Measurements from ENCODE around the gene TTC21A.

The TTC21A gene

GRCh38 chr3:39097716-39098472 lies 9.6 kb upstream of the TTC21A start:
- Histone ChIP-seq H3K4me1 (ENCODE audit: control insufficient read depth in 1 of 2, insufficient read depth in 2 of 2, low read length in 2 of 2) (peaks cover 0 to 4% of the 10 kb centered on the region in 2 donors), H3K9ac (ENCODE audit: low read depth in 1 of 2, low read length in 2 of 2) (no peak overlapping the region), H3K36me3 (ENCODE audit: control insufficient read depth in 1 of 2, insufficient read depth in 2 of 2, low read length in 2 of 2) (peaks cover 33 to 86% of the 10 kb centered on the region in 2 donors), H3K9me3 (ENCODE audit: control insufficient read depth in 1 of 2, low read length in 2 of 2) (no peaks in the 10 kb centered on the region), H3K27ac (ENCODE audit: low read depth, low read length) (no peak overlapping the region), H3K27me3 (ENCODE audit: control insufficient read depth in 1 of 2, insufficient read depth in 2 of 2, low read length in 2 of 2) (no peaks in the 10 kb centered on the region), H3K4me3 (ENCODE audit: low read depth in 1 of 2, low read length in 2 of 2) (no peak overlapping the region)

GRCh38 chr3:39098473-39099000 lies 8.9 kb upstream of the TTC21A start:
- no peaks in the 10 kb centered on the region for H3K9me3 ChIP-seq (ENCODE audit: control insufficient read depth in 1 of 2, low read length in 2 of 2)
- H3K27me3 ChIP-seq (ENCODE audit: control insufficient read depth in 1 of 2, insufficient read depth in 2 of 2, low read length in 2 of 2), result no peaks in the 10 kb centered on the region
- no peak overlapping the region for H3K27ac ChIP-seq (ENCODE audit: low read depth, low read length)
- H3K36me3 ChIP-seq (ENCODE audit: control insufficient read depth in 1 of 2, insufficient read depth in 2 of 2, low read length in 2 of 2), result peaks cover 35 to 80% of the 10 kb centered on the region in 2 donors
- H3K4me1 ChIP-seq (ENCODE audit: control insufficient read depth in 1 of 2, insufficient read depth in 2 of 2, low read length in 2 of 2), result peaks cover 2 to 4% of the 10 kb centered on the region in 2 donors
- H3K9ac ChIP-seq (ENCODE audit: low read depth in 1 of 2, low read length in 2 of 2), result no peak overlapping the region
- H3K4me3 ChIP-seq (ENCODE audit: low read depth in 1 of 2, low read length in 2 of 2), result no peak overlapping the region

GRCh38 chr3:39099242-39099641 lies 8.2 kb upstream of the TTC21A start:
- peaks cover 7 to 9% of the 10 kb centered on the region in 2 donors for H3K4me1 ChIP-seq (ENCODE audit: control insufficient read depth in 1 of 2, insufficient read depth in 2 of 2, low read length in 2 of 2)
- H3K27ac ChIP-seq (ENCODE audit: low read depth, low read length), result no peak overlapping the region
- H3K9ac ChIP-seq (ENCODE audit: low read depth in 1 of 2, low read length in 2 of 2), result no peak overlapping the region
- no peaks in the 10 kb centered on the region for H3K27me3 ChIP-seq (ENCODE audit: control insufficient read depth in 1 of 2, insufficient read depth in 2 of 2, low read length in 2 of 2)
- no peak overlapping the region for H3K4me3 ChIP-seq (ENCODE audit: low read depth in 1 of 2, low read length in 2 of 2)
- peaks cover 41 to 73% of the 10 kb centered on the region in 2 donors for H3K36me3 ChIP-seq (ENCODE audit: control insufficient read depth in 1 of 2, insufficient read depth in 2 of 2, low read length in 2 of 2)
- H3K9me3 ChIP-seq (ENCODE audit: control insufficient read depth in 1 of 2, low read length in 2 of 2), result no peaks in the 10 kb centered on the region

GRCh38 chr3:39099738-39100499 lies 7.6 kb upstream of the TTC21A start:
- Histone ChIP-seq H3K27ac (ENCODE audit: low read depth, low read length) (no peak overlapping the region), H3K36me3 (ENCODE audit: control insufficient read depth in 1 of 2, insufficient read depth in 2 of 2, low read length in 2 of 2) (peaks cover 41 to 66% of the 10 kb centered on the region in 2 donors), H3K4me1 (ENCODE audit: control insufficient read depth in 1 of 2, insufficient read depth in 2 of 2, low read length in 2 of 2) (peaks cover 14 to 16% of the 10 kb centered on the region in 2 donors), H3K27me3 (ENCODE audit: control insufficient read depth in 1 of 2, insufficient read depth in 2 of 2, low read length in 2 of 2) (no peaks in the 10 kb centered on the region), H3K9ac (ENCODE audit: low read depth in 1 of 2, low read length in 2 of 2) (no peak overlapping the region), H3K4me3 (ENCODE audit: low read depth in 1 of 2, low read length in 2 of 2) (no peak overlapping the region), H3K9me3 (ENCODE audit: control insufficient read depth in 1 of 2, low read length in 2 of 2) (no peaks in the 10 kb centered on the region)

- Histone ChIP-seq H3K27ac (ENCODE audit: low read depth, low read length) (no peak overlapping the region), H3K9me3 (ENCODE audit: control insufficient read depth in 1 of 2, low read length in 2 of 2) (no peaks in the 10 kb centered on the region), H3K27me3 (ENCODE audit: control insufficient read depth in 1 of 2, insufficient read depth in 2 of 2, low read length in 2 of 2) (no peaks in the 10 kb centered on the region), H3K9ac (ENCODE audit: low read depth in 1 of 2, low read length in 2 of 2) (no peak overlapping the region), H3K36me3 (ENCODE audit: control insufficient read depth in 1 of 2, insufficient read depth in 2 of 2, low read length in 2 of 2) (peaks cover 41 to 61% of the 10 kb centered on the region in 2 donors), H3K4me3 (ENCODE audit: low read depth in 1 of 2, low read length in 2 of 2) (no peak overlapping the region), H3K4me1 (ENCODE audit: control insufficient read depth in 1 of 2, insufficient read depth in 2 of 2, low read length in 2 of 2) (peaks cover 20 to 21% of the 10 kb centered on the region in 2 donors)
Observed at GRCh38 chr3:39100500-39100886, 7.0 kb upstream of the TTC21A start.

GRCh38 chr3:39101022-39101689 lies 6.3 kb upstream of the TTC21A start:
- H3K4me1 ChIP-seq (ENCODE audit: control insufficient read depth in 1 of 2, insufficient read depth in 2 of 2, low read length in 2 of 2), result peaks cover 26 to 28% of the 10 kb centered on the region in 2 donors
- H3K36me3 ChIP-seq (ENCODE audit: control insufficient read depth in 1 of 2, insufficient read depth in 2 of 2, low read length in 2 of 2), result peaks cover 41 to 55% of the 10 kb centered on the region in 2 donors

GRCh38 chr3:39102504-39103323 lies 4.8 kb upstream of the TTC21A start:
- Histone ChIP-seq H3K27me3 (ENCODE audit: control insufficient read depth in 1 of 2, insufficient read depth in 2 of 2, low read length in 2 of 2) (no peaks in the 10 kb centered on the region), H3K9me3 (ENCODE audit: control insufficient read depth in 1 of 2, low read length in 2 of 2) (no peaks in the 10 kb centered on the region), H3K4me3 (ENCODE audit: low read depth in 1 of 2, low read length in 2 of 2) (no peak overlapping the region), H3K9ac (ENCODE audit: low read depth in 1 of 2, low read length in 2 of 2) (no peak overlapping the region), H3K27ac (ENCODE audit: low read depth, low read length) (no peak overlapping the region), H3K36me3 (ENCODE audit: control insufficient read depth in 1 of 2, insufficient read depth in 2 of 2, low read length in 2 of 2) (peaks cover 30 to 39% of the 10 kb centered on the region in 2 donors), H3K4me1 (ENCODE audit: control insufficient read depth in 1 of 2, insufficient read depth in 2 of 2, low read length in 2 of 2) (peaks cover 30 to 34% of the 10 kb centered on the region in 2 donors)

More at GRCh38 chr3:39101022-39101689, 6.3 kb upstream of the TTC21A start:
- H3K27ac ChIP-seq (ENCODE audit: low read depth, low read length), result no peak overlapping the region
- H3K27me3 ChIP-seq (ENCODE audit: control insufficient read depth in 1 of 2, insufficient read depth in 2 of 2, low read length in 2 of 2), result no peaks in the 10 kb centered on the region
- no peaks in the 10 kb centered on the region for H3K9me3 ChIP-seq (ENCODE audit: control insufficient read depth in 1 of 2, low read length in 2 of 2)
- no peak overlapping the region for H3K9ac ChIP-seq (ENCODE audit: low read depth in 1 of 2, low read length in 2 of 2)
- H3K4me3 ChIP-seq (ENCODE audit: low read depth in 1 of 2, low read length in 2 of 2), result no peak overlapping the region

- Histone ChIP-seq H3K4me3 (ENCODE audit: low read depth in 1 of 2, low read length in 2 of 2) (no peak overlapping the region), H3K9me3 (ENCODE audit: control insufficient read depth in 1 of 2, low read length in 2 of 2) (no peaks in the 10 kb centered on the region), H3K4me1 (ENCODE audit: control insufficient read depth in 1 of 2, insufficient read depth in 2 of 2, low read length in 2 of 2) (peaks cover 36 to 40% of the 10 kb centered on the region in 2 donors), H3K27me3 (ENCODE audit: control insufficient read depth in 1 of 2, insufficient read depth in 2 of 2, low read length in 2 of 2) (no peaks in the 10 kb centered on the region), H3K9ac (ENCODE audit: low read depth in 1 of 2, low read length in 2 of 2) (no peak overlapping the region), H3K36me3 (ENCODE audit: control insufficient read depth in 1 of 2, insufficient read depth in 2 of 2, low read length in 2 of 2) (peaks cover 24 to 33% of the 10 kb centered on the region in 2 donors), H3K27ac (ENCODE audit: low read depth, low read length) (no peak overlapping the region)
Observed at GRCh38 chr3:39103324-39103693, 4.2 kb upstream of the TTC21A start.

GRCh38 chr3:39103791-39104552 lies 3.5 kb upstream of the TTC21A start:
- no peak overlapping the region for H3K27ac ChIP-seq (ENCODE audit: low read depth, low read length)
- peaks cover 41 to 43% of the 10 kb centered on the region in 2 donors for H3K4me1 ChIP-seq (ENCODE audit: control insufficient read depth in 1 of 2, insufficient read depth in 2 of 2, low read length in 2 of 2)
- H3K27me3 ChIP-seq (ENCODE audit: control insufficient read depth in 1 of 2, insufficient read depth in 2 of 2, low read length in 2 of 2), result no peaks in the 10 kb centered on the region
- peaks cover 17 to 27% of the 10 kb centered on the region in 2 donors for H3K36me3 ChIP-seq (ENCODE audit: control insufficient read depth in 1 of 2, insufficient read depth in 2 of 2, low read length in 2 of 2)
- H3K9ac ChIP-seq (ENCODE audit: low read depth in 1 of 2, low read length in 2 of 2), result no peak overlapping the region
- H3K9me3 ChIP-seq (ENCODE audit: control insufficient read depth in 1 of 2, low read length in 2 of 2), result no peaks in the 10 kb centered on the region
- no peak overlapping the region for H3K4me3 ChIP-seq (ENCODE audit: low read depth in 1 of 2, low read length in 2 of 2)

Data from duodenal mucosa (tissue), 2 donors.